Measurements from ENCODE around the gene RHBDF2. TPM values are rescaled to one million over a fixed set of nuclear protein-coding genes. Genes with fewer than 3 reads are reported as not detected.

The RHBDF2 gene
- total RNA-seq, 2 experiments from 2014 or later = 20.7 to 22.2 TPM

DNA sequence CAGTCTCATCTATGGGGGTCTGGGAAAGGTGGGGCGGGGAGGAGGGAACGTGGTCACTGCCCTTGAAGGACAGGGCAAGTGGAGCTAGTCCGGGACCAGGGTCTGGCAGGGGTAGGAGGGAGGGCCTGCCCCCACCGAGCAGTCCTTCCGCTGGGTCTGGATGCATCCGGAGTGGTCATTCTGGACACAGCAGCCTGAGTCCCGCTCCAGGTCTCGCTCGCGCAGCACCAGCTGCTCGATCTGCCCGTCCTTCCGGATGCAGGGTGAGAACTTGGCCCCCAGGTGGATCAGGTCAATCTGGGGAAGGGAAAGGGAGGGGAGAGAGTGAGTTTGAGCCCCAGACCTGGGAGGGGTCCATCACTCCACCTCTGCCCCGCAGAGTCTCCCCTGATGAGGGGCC is 27.0 kb downstream of the RHBDF2 start:
- no peak overlapping the region for H3K27ac Mint-ChIP-seq
- DNase-seq = no peak
- no peaks in the 10 kb centered on the region for H3K4me1 Mint-ChIP-seq
- no peaks in the 10 kb centered on the region for H3K9me3 Mint-ChIP-seq
- no peaks in the 10 kb centered on the region for H3K36me3 Mint-ChIP-seq
- no peaks in the 10 kb centered on the region for H3K27me3 Mint-ChIP-seq
- no peak overlapping the region for H3K4me3 Mint-ChIP-seq

DNA sequence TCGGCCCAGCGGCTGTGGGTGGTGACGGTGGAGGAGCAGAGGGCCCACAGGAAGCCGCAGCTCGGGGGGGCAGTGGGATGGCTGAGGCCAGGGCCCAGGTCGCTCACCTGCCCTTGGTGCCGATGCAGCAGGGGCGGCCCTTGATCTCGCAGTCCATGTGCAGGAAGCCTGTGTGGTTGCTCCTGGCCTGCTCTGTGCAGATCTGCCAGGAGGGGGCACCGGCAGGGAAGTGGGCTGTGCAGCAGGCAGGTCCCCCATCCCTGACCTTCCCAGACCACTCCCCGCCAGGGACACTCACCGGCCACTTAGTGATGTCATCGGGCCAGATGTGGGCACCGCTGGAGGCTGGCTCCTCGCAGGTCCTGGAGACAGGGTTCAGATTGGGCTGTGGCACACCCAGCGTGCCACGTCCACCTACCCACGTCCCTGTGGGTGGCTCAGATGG is 27.7 kb downstream of the RHBDF2 start:
- DNase-seq = no peak
- no peak overlapping the region for H3K4me3 Mint-ChIP-seq
- no peaks in the 10 kb centered on the region for H3K36me3 Mint-ChIP-seq
- H3K4me1 Mint-ChIP-seq = no peaks in the 10 kb centered on the region
- H3K27ac Mint-ChIP-seq = no peak overlapping the region
- no peaks in the 10 kb centered on the region for H3K27me3 Mint-ChIP-seq
- H3K9me3 Mint-ChIP-seq = no peaks in the 10 kb centered on the region

DNA sequence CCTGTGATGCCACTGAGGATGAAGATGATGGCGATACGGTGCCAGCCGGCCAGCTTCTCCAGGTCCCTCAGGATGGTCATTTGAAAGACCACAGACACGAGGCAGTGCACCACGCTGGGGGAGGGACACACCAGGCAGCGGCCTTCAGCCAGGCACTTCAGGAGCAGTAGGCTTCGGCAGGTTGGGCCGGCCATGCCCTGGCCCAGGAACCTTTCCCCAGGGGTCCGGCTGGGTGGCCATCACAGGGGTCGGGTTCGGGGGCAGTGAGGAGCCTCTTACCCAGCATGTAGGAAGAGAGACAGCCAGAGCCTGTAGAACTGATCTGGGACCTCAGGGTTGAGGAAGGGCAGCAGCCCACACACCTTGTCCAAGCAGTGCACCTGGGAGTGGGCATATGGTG is 28.5 kb downstream of the RHBDF2 start:
- DNase-seq = no peak
- Mint-ChIP-seq H3K9me3 (no peaks in the 10 kb centered on the region), H3K4me3 (no peak overlapping the region), H3K27ac (no peak overlapping the region), H3K27me3 (no peaks in the 10 kb centered on the region), H3K4me1 (no peaks in the 10 kb centered on the region), H3K36me3 (no peaks in the 10 kb centered on the region)

DNA sequence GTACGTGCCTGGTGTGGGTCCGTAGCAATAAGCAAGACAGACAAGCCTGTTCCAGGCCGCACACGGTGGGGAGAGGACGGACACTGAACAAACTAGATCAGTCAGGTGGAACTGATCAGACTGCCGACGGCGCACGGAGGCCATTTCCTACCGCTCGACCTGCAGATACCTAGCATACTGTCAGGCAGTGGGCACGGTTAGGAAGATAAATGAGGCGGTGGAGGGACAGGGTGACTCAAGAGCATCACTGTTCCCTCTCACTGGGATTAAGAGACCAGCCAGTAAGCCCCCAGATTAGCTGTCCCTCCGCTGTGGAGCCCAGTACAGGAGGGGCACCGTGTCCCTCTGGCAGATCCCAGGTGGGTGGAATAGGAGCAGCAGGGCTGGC is 29.0 kb downstream of the RHBDF2 start:
- H3K36me3 Mint-ChIP-seq = no peaks in the 10 kb centered on the region
- no peaks in the 10 kb centered on the region for H3K9me3 Mint-ChIP-seq
- H3K4me1 Mint-ChIP-seq = no peaks in the 10 kb centered on the region
- H3K27ac Mint-ChIP-seq = no peak overlapping the region
- no peak overlapping the region for H3K4me3 Mint-ChIP-seq
- H3K27me3 Mint-ChIP-seq = no peaks in the 10 kb centered on the region
- DNase-seq = no peak

DNA sequence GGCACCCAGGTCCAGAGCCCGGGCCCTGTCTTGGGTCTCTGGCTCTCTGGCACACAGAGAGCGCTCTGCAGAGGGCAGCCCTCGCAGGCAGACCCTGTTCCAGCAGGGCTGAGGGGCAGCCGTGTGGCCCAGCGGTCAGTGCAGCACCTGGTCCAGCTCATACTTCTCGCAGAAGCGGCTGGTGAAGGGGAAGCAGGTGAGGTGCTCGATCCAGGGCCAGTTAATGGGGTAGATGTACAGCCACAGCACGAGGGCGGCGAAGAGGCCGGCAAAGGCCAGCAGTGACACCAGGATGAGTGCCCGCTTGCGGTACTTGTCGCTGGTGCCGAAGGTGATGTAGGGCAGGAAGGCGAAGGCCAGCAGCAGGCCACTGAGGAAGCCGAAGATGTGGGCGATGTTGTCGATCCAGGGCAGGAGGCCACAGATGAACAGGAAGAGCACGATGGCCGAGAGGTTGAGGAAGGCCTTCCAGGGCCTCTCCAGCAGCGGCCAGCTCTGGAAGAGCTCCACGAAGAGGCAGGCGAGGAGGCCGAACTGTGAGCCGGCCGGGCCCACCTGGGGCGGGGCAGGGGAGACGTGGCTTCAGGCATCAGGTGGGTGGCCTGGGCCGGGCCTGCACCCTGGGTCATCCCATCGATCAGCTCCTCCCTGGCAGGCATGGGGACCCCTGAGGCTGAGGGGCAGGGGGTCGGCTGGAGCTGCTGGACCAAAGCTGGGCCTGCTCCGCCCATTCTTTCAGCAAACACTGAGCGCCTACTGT is 29.5 kb downstream of the RHBDF2 start:
- no peaks in the 10 kb centered on the region for H3K9me3 Mint-ChIP-seq
- H3K4me1 Mint-ChIP-seq = no peaks in the 10 kb centered on the region
- H3K27me3 Mint-ChIP-seq = no peaks in the 10 kb centered on the region
- DNase-seq = no peak
- H3K4me3 Mint-ChIP-seq = no peak overlapping the region
- H3K27ac Mint-ChIP-seq = no peak overlapping the region
- no peaks in the 10 kb centered on the region for H3K36me3 Mint-ChIP-seq

DNA sequence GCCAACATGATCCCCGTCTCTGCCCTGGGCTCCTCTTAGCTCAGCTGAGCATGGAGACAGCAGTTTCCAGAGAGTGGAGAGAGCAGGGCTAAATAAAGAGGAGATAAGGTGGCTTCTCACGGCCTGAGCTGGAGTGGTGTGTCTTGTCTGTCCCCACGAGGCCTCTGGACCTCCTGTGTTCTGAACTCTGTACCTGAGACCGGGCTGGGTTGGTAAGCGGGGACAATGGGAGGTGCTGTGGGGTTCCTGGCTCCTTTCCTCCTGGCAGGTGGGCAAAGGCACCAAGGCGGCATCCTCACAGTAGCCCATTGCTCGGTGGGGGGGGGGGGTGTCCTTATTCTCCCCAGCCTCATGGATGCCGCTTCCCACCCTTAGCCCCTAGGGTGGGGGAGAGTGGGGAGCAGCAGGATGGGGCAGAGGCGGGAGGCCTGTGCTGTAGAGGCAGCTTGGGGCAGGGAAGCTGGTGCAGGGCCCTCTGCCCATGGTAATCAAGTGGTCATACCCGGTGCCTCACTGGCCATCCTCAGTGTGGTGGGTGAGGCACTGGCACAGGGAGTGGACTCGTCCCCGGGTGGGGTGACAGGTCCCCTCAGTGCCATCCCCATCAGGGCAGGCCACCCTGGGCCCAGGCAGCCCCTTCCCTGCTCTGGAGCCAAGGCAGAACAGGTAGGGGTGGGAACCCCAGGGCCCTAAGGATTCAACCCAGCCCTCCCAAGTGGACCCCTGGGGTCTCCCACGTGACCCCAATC is 31.1 kb downstream of the RHBDF2 start:
- Mint-ChIP-seq H3K27ac (no peak overlapping the region), H3K9me3 (no peaks in the 10 kb centered on the region), H3K36me3 (no peaks in the 10 kb centered on the region), H3K27me3 (no peaks in the 10 kb centered on the region), H3K4me1 (peaks cover 2% of the 10 kb centered on the region), H3K4me3 (no peak overlapping the region)
- no peak for DNase-seq

DNA sequence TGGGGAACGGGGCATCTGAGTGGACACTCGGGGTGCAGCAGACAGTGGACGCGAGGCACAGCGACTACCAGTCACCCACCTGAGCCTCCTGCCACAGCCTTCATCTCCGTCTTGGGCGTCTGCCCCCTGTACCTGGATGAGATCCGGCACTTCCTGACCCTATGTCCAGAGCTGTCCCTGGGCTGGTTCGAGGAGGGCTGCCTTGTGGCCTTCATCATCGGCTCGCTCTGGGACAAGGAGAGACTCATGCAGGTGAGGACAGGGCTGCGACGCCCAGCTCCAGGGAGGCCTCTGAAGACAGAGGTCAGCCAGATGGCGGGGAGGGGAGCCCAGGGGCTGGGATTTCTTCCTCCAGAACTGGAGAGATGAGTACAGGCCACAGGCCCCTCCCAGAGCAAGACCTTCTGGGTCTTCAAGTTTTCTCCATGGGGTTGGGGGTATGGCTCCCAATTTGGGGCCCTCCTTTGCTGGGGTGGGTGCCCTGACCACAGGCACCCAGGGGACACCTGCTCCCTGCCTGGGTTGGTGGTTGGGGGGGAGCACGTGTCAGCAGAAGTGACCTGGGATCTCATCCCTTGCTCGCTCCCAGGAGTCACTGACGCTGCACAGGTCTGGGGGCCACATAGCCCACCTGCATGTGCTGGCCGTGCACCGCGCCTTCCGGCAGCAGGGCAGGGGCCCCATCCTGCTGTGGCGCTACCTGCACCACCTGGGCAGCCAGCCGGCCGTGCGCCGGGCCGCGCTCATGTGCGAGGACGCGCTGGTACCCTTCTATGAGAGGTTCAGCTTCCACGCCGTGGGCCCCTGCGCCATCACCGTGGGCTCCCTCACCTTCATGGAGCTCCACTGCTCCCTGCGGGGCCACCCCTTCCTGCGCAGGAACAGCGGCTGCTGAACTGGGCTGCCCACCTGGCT is 31.9 kb downstream of the RHBDF2 start:
- Mint-ChIP-seq H3K27ac (no peak overlapping the region), H3K9me3 (no peaks in the 10 kb centered on the region), H3K4me3 (no peak overlapping the region), H3K36me3 (no peaks in the 10 kb centered on the region), H3K4me1 (peaks cover 2% of the 10 kb centered on the region), H3K27me3 (peaks cover 2% of the 10 kb centered on the region)
- no peak for DNase-seq

DNA sequence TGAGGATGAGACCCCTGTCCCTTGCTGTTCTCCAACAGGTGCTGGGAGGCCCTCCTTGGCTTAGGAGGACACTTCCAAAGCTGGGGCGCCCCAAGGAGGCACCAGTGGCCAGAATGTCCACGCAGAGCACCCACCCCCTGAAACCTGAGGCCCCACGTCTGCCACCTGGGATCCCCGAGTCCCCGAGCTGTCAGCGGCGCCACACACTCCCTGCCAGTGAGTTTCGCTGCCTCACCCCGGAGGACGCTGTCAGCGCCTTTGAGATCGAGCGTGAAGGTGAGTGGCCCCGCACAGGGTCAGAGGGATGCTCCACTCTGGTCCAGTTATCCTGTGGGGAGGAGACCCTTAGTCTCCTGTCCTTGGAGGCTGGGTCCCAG is 32.6 kb downstream of the RHBDF2 start:
- H3K36me3 Mint-ChIP-seq = no peaks in the 10 kb centered on the region
- H3K4me1 Mint-ChIP-seq = peaks cover 2% of the 10 kb centered on the region
- no peak overlapping the region for H3K4me3 Mint-ChIP-seq
- peaks cover 4% of the 10 kb centered on the region for H3K27me3 Mint-ChIP-seq
- DNase-seq = no peak
- H3K9me3 Mint-ChIP-seq = no peaks in the 10 kb centered on the region
- H3K27ac Mint-ChIP-seq = no peak overlapping the region

DNA sequence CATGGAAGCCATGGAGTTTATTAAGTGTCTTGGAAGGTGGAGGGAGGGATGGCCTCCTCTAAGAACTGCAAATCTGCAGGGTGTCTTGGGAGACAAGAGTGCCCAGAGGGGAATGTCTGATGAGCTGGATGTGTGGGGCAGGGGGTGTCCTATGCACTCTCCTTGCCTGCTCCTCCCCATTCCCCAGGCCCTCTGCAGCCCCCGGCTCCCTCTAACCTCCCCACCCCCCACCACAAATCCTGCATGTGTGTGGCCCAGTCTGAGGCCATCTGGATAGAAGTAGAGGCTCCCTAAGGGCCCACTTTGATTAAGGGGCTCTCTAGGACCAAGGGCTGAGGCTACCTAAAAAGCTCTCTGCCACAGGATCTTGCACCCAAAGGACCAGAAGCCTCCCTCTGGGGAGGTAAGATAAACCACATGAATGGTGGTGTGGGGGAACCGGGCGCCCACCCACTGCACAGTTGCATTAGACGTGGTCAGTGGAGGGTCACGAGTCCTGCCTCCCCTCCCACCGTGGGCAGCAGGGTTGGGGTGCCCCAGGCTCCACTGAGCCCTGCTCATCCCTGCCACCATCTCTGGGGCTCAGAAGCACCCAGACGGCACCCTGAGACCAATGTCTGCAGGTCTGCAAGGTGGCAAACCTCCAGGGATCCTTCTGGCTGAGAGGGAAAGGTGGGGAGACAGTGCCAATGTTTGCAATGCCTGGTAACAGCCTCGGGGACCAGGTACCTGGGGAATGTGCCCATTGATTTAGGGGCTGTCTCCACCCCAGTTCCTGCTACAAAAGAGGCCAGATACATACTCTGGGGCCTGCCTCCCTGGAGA is 33.2 kb downstream of the RHBDF2 start:
- no peak for DNase-seq
- Mint-ChIP-seq H3K4me1 (peaks cover 2% of the 10 kb centered on the region), H3K9me3 (no peaks in the 10 kb centered on the region), H3K27ac (no peak overlapping the region), H3K4me3 (no peak overlapping the region), H3K27me3 (peaks cover 4% of the 10 kb centered on the region), H3K36me3 (no peaks in the 10 kb centered on the region)

DNA sequence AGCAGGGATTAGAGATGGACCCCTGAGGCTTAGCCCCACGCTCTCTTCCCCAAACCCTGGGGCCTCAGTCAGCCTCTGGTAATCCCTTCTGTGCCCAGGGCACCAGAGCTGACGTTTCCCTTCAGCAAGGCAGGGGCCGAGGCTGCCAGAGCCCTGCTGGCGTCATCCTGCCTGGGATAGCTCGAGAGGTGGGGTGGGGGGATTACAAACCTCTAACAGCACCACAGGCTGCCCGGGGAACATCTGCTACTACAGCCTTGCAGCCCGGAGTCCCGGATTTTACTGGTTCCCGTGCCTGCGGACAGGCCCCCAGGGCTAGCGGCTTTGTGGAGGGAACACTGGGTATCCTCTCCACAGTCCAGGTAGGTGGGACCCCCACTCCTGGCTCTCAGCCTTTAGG is 33.9 kb downstream of the RHBDF2 start, which contains the start of gene AANAT:
TSS of gene AANAT (plus strand) at position 238 of the 400 bp plus-strand sequence. CDS start 1,144 bp downstream, outside the sequence.
- H3K36me3 Mint-ChIP-seq = no peaks in the 10 kb centered on the region
- H3K9me3 Mint-ChIP-seq = no peaks in the 10 kb centered on the region
- H3K4me1 Mint-ChIP-seq = peaks cover 2% of the 10 kb centered on the region
- no peak for DNase-seq
- peaks cover 4% of the 10 kb centered on the region for H3K27me3 Mint-ChIP-seq
- H3K4me3 Mint-ChIP-seq = no peak within 1 kb of the TSS
- H3K27ac Mint-ChIP-seq = no peak within 1 kb of the TSS

DNA sequence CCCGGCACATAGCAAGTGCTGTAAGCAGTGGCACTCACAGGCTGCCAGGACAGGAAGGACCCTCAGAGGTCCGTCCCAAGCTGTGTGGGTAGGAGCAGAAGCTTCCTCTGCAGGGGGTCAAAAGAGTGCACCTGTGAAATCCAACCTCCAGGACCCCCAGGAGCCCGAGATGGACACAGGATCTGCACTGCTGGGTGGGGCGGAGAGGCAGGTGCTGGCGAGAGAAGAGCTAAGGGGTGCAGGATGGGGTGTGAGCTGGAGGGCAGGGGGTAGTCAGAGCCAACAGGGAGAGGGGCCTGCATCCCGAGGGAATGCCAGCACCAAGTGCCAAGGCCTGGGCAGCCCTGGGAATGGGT is 34.5 kb downstream of the RHBDF2 start:
- H3K9me3 Mint-ChIP-seq = no peaks in the 10 kb centered on the region
- peaks cover 2% of the 10 kb centered on the region for H3K4me1 Mint-ChIP-seq
- H3K27ac Mint-ChIP-seq = no peak overlapping the region
- H3K4me3 Mint-ChIP-seq = no peak overlapping the region
- no peak for DNase-seq
- peaks cover 4% of the 10 kb centered on the region for H3K27me3 Mint-ChIP-seq
- no peaks in the 10 kb centered on the region for H3K36me3 Mint-ChIP-seq

DNA sequence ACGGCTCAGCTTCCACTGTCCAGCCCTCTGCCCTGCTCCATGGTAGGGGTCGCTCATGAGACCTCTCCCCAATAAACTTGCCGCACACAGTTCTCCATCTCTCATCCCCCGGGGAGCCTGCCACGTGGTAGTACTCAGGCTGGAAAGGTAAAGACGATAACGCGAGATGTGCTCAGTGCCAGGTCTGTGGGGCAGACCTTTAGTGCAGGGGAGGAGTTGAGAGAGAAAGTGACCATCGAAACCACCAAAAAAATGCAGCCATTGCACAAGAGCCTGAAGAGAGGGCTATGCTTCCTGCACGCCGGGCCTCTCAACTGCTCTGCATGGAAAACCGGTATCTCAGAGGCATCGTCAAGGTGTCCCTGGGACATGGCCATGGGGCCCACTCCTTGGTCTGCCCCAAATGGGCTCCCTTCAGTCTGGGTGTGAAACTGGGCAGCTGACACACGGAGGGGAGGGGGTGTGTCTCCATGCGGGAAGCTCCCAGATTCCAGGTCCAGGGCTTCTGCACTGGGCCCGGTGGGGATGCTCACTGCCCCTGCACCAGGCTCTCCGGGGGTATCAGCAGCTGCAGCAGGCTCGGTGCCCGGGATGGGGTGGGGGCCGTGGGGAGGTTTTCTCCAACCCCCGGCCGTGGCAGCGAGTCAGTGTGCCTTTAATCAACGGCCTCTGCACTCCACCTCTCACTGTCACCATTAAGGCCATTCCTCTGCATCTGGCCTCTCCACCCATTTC is 38.5 kb downstream of the RHBDF2 start:
- DNase-seq = no peak
- peaks cover 2% of the 10 kb centered on the region for H3K4me1 Mint-ChIP-seq
- no peaks in the 10 kb centered on the region for H3K36me3 Mint-ChIP-seq
- H3K27ac Mint-ChIP-seq = no peak overlapping the region
- H3K9me3 Mint-ChIP-seq = no peaks in the 10 kb centered on the region
- H3K27me3 Mint-ChIP-seq = peaks cover 4% of the 10 kb centered on the region
- H3K4me3 Mint-ChIP-seq = no peak overlapping the region

DNA sequence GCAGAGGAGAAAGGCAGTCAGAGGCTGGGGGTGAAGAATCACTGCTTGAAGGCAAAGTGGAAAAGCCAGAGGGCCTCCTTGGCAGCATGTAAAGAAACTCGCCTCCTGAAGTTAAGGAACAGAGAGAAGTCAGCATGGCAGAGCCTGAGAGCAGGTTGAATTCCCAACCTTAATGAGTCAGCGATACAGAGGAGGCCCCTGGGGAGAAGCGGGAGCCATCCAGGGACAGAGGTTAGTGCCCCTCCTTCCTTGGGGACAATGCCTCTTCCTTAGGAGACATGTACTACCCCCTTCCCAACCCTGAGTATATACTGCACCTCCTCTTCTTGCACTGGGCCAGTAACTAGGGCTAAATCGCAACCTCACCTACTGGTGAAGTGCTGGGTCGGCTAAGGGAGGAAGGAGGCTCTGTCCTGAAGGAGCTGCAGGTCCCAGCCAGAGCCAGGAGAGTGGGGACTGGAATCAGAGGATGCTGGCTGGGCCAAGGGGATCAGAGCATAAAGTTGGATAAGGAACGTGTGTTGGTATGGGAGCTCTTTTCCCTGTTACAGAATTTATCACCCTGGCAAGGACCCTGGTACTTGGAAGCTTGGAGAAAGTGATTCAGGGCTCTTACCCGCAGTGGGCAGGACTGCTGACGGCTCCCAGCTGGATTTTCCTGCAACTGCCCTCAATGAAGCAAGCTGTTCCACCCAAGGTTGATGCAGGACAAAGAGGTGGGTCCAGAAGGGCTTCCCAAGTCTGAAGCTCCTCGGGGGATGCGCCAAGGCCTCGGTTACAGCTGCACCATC is 39.3 kb downstream of the RHBDF2 start:
- Mint-ChIP-seq H3K27ac (no peak overlapping the region), H3K27me3 (peaks cover 4% of the 10 kb centered on the region), H3K36me3 (no peaks in the 10 kb centered on the region)

More for the DNA sequence above, 39.3 kb downstream of the RHBDF2 start:
- no peaks in the 10 kb centered on the region for H3K9me3 Mint-ChIP-seq
- H3K4me3 Mint-ChIP-seq = no peak overlapping the region
- DNase-seq = no peak
- H3K4me1 Mint-ChIP-seq = peaks cover 2% of the 10 kb centered on the region

Data from activated naive CD8-positive, alpha-beta T cell treated with anti-CD3 and anti-CD28 coated beads for 36 hours (primary cell).